Suppressor macrophage treated with lipopolysaccharide for 1 hour (primary cell): ENCODE data around the gene AFTPH.
"Not testable (repeated sequence)": the region's sequence is repeated elsewhere in the genome, so short reads cannot be mapped to it uniquely, and the experiment has no call there.

Experiments used
- DNase-seq, 3 donors: peaks; one replicate each; pipeline ENCODE4 v3.0.0-alpha.2; 2020 to 2022

AFTPH gene

DNA sequence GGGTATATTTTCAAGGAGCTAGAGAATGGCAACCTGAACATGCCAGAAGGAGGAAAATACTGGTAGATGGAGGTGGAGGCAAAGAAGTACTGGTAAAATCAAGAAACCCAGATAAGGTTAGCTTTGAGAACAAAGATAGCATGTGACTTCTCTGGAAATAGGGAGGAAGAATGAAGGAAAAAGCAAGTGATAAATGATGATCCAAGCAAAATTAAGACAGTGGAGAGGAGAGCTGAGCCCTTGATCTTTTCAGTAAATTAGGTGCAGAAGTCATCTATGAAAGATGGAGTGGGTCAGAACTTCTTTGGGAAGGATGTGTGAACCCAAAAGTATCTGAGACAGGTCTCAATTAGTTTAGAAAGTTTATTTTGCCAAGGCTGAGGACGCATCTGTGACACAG lies 25.7 kb upstream of the AFTPH start:
- no peak for DNase-seq

- DNase-seq, result no peak
These were observed 23.6 kb upstream of the AFTPH start for GRCh38 chr2:64500549-64500948.

GRCh38 chr2:64501946-64502345 lies 22.2 kb upstream of the AFTPH start:
- DNase-seq, result peak; percentile 68 to 77 (median 71)

GRCh38 chr2:64502860-64503259 lies 21.3 kb upstream of the AFTPH start:
- DNase-seq, result no peak

- peak; percentile 78 to 83 (median 79) for DNase-seq
These were observed 19.1 kb upstream of the AFTPH start for GRCh38 chr2:64504774-64505720.

GRCh38 chr2:64506686-64507085 lies 17.4 kb upstream of the AFTPH start:
- no peak for DNase-seq

- DNase-seq, result peak; percentile 28 to 60 (median 28)
These were observed 10.1 kb upstream of the AFTPH start for GRCh38 chr2:64514008-64514407.

- DNase-seq, result no peak
These were observed 9.0 kb upstream of the AFTPH start for GRCh38 chr2:64515086-64515485.

DNA sequence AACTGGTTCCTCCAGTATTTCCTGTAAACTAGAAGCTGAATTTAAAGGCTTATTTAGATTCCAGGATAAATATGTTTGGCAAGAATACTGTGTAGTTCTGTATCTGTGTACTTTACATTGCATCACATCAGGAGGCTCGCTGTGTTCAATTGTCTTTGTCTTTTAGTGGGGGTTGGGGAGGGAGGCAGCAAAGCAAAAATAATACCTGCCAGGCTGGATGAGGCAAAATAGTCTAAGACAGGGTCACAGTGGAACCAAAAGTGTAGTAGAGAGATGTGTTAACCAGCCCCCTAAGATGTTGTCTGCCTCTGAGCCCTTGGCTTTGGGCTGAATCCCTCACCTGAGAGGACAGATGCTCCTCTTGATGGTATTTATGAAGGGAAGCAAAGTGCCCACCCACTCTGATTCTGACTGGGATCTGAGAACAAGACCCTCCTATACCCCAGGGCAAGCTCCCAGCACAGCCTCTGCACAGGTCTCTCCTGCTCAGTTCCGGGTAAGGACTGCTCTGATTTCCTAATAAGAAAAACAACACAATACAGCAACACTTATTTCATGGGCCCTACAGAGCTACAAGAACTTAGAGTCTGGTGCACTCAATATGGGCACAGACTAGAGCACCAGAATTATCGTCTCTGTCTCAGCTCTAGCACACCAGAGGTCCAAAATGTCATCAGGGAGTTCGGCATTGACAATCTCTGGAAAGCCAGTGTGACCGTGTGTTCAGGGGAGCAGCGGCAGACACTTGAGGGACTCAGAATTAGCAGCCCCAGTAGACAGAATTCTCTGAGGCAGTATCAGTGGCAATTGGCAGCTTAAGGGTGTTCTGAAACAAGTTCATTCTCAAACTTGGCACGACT lies 7.2 kb upstream of the AFTPH start:
- no peak for DNase-seq

- no peak for DNase-seq
These were observed 6.6 kb upstream of the AFTPH start for GRCh38 chr2:64517511-64517884.

- DNase-seq, result peak; percentile 91 to 94 (median 92)
These were observed 1.2 kb upstream of the AFTPH start for GRCh38 chr2:64522843-64523428.

DNA sequence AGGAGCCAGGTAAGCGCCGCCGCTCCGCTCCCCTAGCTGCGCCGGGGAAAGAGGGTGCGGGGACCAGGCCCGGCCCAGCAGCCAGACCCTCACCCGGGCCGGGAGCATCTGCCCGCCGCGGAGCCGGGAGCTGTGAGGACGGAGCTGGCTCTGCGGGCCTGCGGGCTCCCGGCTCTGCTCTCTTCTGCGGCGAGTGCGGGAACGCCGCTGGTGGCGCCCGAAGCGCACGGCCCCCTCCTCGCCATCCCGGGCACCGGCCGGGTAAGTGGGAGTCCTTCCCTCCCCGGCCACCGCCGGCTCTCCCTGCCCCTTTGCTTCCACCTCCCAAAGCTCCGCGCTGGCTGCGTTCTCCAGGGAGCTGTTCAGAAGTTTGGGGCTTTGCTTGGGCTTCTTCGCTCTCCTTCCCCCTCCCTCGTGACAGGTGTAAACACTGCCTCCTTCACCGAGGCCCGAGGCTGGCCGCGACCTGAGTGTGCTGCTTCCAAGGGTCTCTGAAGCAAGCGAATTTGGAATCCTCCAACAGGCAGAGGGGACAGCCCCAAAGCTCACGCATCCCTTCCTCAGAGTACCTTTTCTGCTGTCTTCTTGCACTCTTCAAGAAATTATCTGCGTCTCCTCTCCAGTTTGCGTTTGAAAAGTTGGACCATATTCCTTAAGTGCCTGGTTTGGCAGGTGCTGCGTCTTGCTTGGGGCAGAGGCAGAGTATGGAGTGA lies 632 bp downstream of the AFTPH start:
- peak in 2 of 3 donors; percentile 14 to 40 for DNase-seq

- DNase-seq, result peak; percentile 77 to 90 (median 88)
These were observed 1.1 kb downstream of the AFTPH start for GRCh38 chr2:64525317-64525613.

GRCh38 chr2:64526034-64526433 lies 1.9 kb downstream of the AFTPH start:
- DNase-seq, result no peak

DNA sequence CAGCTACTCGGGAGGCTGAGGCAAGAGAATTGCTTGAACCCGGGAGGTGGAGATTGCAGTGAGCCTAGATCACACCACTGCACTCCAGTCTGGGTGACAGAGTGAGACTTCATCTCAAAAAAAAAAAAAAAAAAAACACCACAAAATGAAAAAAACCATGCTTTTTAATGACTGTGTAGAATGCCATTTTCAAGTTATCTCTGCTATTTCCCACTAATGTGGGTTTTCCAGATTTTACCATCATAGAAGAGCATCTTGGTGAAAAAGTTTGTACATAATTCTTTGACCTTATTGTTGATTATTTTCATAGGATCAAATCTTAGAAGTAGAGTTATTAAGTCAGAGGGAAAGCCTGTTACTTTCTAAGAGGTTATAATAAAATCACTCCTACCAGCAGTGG lies 6.8 kb downstream of the AFTPH start:
- DNase-seq, result not testable (repeated sequence)

- DNase-seq, result no peak
These were observed 7.9 kb downstream of the AFTPH start for GRCh38 chr2:64532030-64532429.

DNA sequence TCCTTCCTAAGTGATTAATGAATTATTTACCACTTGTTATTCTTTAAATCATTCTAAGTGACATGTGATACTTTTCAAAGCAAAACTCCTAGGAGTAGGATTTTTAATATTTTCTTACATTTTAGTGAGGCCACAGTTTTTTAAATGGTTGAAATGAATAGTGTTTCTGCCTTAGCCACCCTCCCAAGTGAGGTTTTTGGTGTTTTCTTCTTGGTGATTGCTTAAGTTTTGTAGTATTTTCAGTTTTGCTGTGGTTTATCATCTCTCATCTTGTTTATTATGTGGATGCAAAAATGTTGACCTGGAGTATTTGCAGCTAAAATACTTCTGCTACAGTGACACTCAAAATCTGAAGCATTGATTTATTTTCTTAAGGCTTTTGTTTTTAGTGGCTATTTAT lies 9.8 kb downstream of the AFTPH start:
- no peak for DNase-seq

- peak; percentile 32 to 77 (median 66) for DNase-seq
These were observed 10.2 kb downstream of the AFTPH start for GRCh38 chr2:64534363-64534762.

DNA sequence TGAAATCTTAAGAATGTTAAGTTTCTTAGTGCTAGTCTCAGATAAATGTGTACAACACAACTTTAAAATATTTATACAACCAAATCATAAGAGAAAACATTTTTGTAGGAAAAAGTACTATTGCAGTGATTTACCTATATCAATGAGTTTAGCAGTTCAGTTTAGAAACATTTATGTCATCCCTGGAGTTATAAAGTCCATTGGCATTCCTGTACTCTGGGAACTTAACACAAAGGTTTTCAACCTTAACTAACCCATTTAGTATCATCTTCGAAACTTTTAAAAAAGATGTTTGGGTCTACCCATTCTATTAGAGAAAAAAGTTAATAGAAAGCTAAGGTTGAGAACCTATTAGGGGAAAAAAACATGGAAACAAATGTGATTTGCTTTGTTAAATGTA lies 10.9 kb downstream of the AFTPH start:
- no peak for DNase-seq

DNA sequence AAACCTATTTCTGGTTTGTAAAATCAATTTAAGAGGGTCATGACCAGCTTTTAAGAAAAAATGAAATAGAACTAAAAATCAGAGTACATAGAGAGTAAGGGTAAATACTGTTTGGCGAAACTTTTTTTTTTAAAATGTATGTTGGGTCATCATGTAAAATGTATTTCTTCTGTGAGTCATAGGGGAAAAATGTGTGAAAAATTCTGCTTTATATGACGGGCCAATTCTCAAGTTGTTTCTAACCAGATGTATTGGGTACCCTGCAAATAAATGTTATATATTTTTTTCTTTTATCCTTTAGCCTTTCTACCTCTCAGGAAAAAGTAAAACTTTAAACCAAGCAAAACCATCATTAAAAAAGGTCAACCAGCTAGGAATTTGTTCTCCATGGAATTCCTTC lies 13.9 kb downstream of the AFTPH start:
- DNase-seq, result peak in 2 of 3 donors; percentile 26 to 39

GRCh38 chr2:64538764-64539433 lies 14.8 kb downstream of the AFTPH start:
- DNase-seq, result no peak

GRCh38 chr2:64540615-64541014 lies 16.5 kb downstream of the AFTPH start:
- no peak for DNase-seq
